Stimulated activated CD8-positive, alpha-beta memory T cell treated with anti-CD3 and anti-CD28 coated beads, Interleukin-15, amount 100 ng/mL, for 4 hours (primary cell): Measurements from ENCODE around the gene SS18.

ENCODE experiments used
- DNase-seq, 2 donors: peaks; one replicate each; pipeline ENCODE4 v3.0.0-alpha.2; 2020; ENCODE audit warnings: low read depth in 2 of 2

SS18 gene

GRCh38 chr18:26002375-26002910 is 88.0 kb downstream of the SS18 start:
- DNase-seq = no peak

GRCh38 chr18:25998461-25998860 is 92.0 kb downstream of the SS18 start:
- DNase-seq = no peak

GRCh38 chr18:25992566-25992965 is 97.8 kb downstream of the SS18 start:
- no peak for DNase-seq

GRCh38 chr18:25990473-25990872 is 99.9 kb downstream of the SS18 start:
- DNase-seq = no peak

- no peak for DNase-seq
Measured at GRCh38 chr18:25985707-25986394, 104.6 kb downstream of the SS18 start.

GRCh38 chr18:25983730-25984129 is 106.7 kb downstream of the SS18 start:
- no peak for DNase-seq

- no peak for DNase-seq
Measured at GRCh38 chr18:25982961-25983360, 107.5 kb downstream of the SS18 start.

GRCh38 chr18:25982153-25982552 is 108.3 kb downstream of the SS18 start:
- no peak for DNase-seq

GRCh38 chr18:25979369-25980040 is 110.9 kb downstream of the SS18 start:
- no peak for DNase-seq

GRCh38 chr18:25976554-25976953 is 113.9 kb downstream of the SS18 start:
- no peak for DNase-seq

GRCh38 chr18:25974630-25975077 is 115.8 kb downstream of the SS18 start:
- DNase-seq = no peak
